ENCODE results near the gene CCDC61. TPM values are rescaled to one million over a fixed set of nuclear protein-coding genes. Genes with fewer than 3 reads are reported as not detected.

The CCDC61 gene
- total RNA-seq, 1 experiment from 2014 or later: 16.9 TPM

DNA sequence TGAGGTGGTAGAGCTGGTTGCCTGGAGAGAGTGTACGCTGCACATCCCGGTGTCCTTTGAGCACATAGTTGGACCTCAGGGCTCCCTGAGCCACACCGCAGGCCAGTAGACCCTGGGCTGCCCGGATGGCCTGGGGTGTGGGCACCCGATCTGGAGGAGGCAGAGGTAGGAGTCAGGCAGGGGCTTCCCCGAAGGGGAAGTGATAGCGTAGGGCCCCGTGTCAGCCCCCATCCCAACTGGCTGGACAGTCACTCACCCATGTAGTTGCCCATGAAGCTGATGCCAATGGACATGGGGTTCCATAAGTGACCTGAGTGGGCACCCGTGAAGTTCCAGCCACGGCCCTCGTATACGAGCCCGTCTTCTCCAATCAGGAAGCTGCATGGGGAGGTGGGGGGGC, 24.0 kb downstream of the CCDC61 start:
- no peak overlapping the region for H3K56ac ChIP-seq (ENCODE audit: insufficient read length, low read depth, low read length)
- H3T11ph ChIP-seq (ENCODE audit: low read length): no peak overlapping the region
- peaks cover 17% of the 10 kb centered on the region for H3K23me2 ChIP-seq (ENCODE audit: insufficient read length, low read depth, low read length, poor library complexity, severe bottlenecking)
- no peaks in the 10 kb centered on the region for H3K79me1 ChIP-seq (ENCODE audit: insufficient read depth, low read depth, low read length, poor library complexity, severe bottlenecking)
- no peaks in the 10 kb centered on the region for H3K9me3 ChIP-seq (ENCODE audit: control insufficient read depth, low read depth, low read length)
- no peak overlapping the region for H3K4ac ChIP-seq (ENCODE audit: low read depth, low read length)
- no peak overlapping the region for H2BK12ac ChIP-seq (ENCODE audit: insufficient read length, low read depth, low read length)
- no peak overlapping the region for H3K18ac ChIP-seq (ENCODE audit: insufficient read length, low read depth, low read length)
- no peak for DNase-seq
- H3K4me2 ChIP-seq (ENCODE audit: insufficient read depth, insufficient read length, low read length): no peak overlapping the region
- H2BK5ac ChIP-seq (ENCODE audit: insufficient read length, low read length): no peak overlapping the region
- no peak overlapping the region for H3K9ac ChIP-seq (ENCODE audit: extremely low read depth, insufficient read length, low read length)
- no peak overlapping the region for H2AFZ ChIP-seq (ENCODE audit: low read length)
- Mint-ChIP-seq H3K27ac (no peak overlapping the region; a peak in 1 of 7 replicates), H3K9me3 (no peaks in the 10 kb centered on the region; a peak in 1 of 5 replicates), H3K4me1 (peaks cover 26 to 37% of the 10 kb centered on the region in 2 experiments), H3K27me3 (ENCODE audit: low read depth) (peaks cover 18% of the 10 kb centered on the region), H3K4me3 (no peak overlapping the region), H3K36me3 (ENCODE audit: insufficient read depth in 1 of 3, low read depth in 3 of 3) (peaks cover 2 to 7% (median 4%) of the 10 kb centered on the region in 3 experiments; a peak in 4 of 7 replicates)
- H3K23ac ChIP-seq (ENCODE audit: insufficient read length, low read depth, low read length): no peak overlapping the region
- H2BK20ac ChIP-seq (ENCODE audit: low read depth, low read length, poor library complexity, severe bottlenecking): no peak overlapping the region
- no peak overlapping the region for H4K8ac ChIP-seq (replicated peaks; ENCODE audit: insufficient read length, low read depth, low read length)
- peaks cover 7% of the 10 kb centered on the region; the same call in 1 of the 2 replicates for H3K27me3 ChIP-seq (ENCODE audit: insufficient read depth, low read length)
- H4K20me1 ChIP-seq (ENCODE audit: control insufficient read depth, insufficient read depth, insufficient read length): no peaks in the 10 kb centered on the region
- no peak overlapping the region for H3K27ac ChIP-seq (ENCODE audit: insufficient read length, low read depth, low read length)
- H4K91ac ChIP-seq (ENCODE audit: insufficient read length, low read depth, low read length): no peak overlapping the region
- no peak overlapping the region for H4K5ac ChIP-seq (ENCODE audit: insufficient read length, low read depth, low read length)
- H3K14ac ChIP-seq (ENCODE audit: insufficient read depth, low read length): no peak overlapping the region; the same call in 1 of the 2 replicates
- no peaks in the 10 kb centered on the region for H3K4me1 ChIP-seq (ENCODE audit: insufficient read depth, low read length)
- H3K79me2 ChIP-seq (ENCODE audit: insufficient read depth, low read length): no peaks in the 10 kb centered on the region
- H2AK5ac ChIP-seq (ENCODE audit: insufficient read length, low read length): no peak overlapping the region
- WGBS (ENCODE audit: extremely low coverage, insufficient read length, low lambda C conversion rate): no CpG with 5 or more reads among the region's 13 CpGs
- TF ChIP-seq, protein P1, sequence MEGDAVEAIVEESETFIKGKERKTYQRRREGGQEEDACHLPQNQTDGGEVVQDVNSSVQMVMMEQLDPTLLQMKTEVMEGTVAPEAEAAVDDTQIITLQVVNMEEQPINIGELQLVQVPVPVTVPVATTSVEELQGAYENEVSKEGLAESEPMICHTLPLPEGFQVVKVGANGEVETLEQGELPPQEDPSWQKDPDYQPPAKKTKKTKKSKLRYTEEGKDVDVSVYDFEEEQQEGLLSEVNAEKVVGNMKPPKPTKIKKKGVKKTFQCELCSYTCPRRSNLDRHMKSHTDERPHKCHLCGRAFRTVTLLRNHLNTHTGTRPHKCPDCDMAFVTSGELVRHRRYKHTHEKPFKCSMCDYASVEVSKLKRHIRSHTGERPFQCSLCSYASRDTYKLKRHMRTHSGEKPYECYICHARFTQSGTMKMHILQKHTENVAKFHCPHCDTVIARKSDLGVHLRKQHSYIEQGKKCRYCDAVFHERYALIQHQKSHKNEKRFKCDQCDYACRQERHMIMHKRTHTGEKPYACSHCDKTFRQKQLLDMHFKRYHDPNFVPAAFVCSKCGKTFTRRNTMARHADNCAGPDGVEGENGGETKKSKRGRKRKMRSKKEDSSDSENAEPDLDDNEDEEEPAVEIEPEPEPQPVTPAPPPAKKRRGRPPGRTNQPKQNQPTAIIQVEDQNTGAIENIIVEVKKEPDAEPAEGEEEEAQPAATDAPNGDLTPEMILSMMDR (conservative IDR thresholded peaks at IDR 0.05): no peak
- no peak overlapping the region for H2BK120ac ChIP-seq (ENCODE audit: low read depth, low read length, poor library complexity, severe bottlenecking)
- no peak overlapping the region for H2BK15ac ChIP-seq (ENCODE audit: low read depth, low read length)
